Measurements from ENCODE around the gene FOCAD. TPM values are rescaled to one million over a fixed set of nuclear protein-coding genes. Genes with fewer than 3 reads are reported as not detected.

The FOCAD gene
- total RNA-seq, 2 experiments from 2014 or later, result 21.2 to 28.3 TPM

DNA sequence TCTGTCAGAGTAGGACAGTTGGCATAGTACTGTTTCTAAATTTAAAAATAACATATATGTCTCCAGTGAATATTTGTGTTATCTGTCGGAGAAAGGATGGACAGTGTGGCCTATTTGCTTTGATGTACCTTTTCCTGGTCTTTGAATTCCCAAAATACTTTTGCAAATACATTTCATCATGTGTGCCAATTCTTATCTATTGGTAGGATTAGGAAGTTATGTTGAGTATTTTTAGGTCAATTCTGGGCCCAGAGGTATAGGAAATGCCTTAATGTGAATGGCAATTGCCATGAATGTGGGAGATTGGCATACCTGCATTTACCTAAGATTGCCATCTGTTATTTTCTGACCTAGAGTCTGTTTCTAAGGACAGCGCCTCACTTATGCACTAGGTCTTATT, 5.8 kb downstream of the FOCAD start:
- H3K36me3 Mint-ChIP-seq, result peaks cover 10% of the 10 kb centered on the region
- no peak for ATAC-seq (ENCODE audit: low read depth)
- H3K27me3 Mint-ChIP-seq, result no peaks in the 10 kb centered on the region
- H3K4me1 Mint-ChIP-seq, result peaks cover 5% of the 10 kb centered on the region
- no peak for DNase-seq
- POLR2A ChIA-PET, result no interaction called here
- H3K4me3 Mint-ChIP-seq, result no peak overlapping the region
- H3K9me3 Mint-ChIP-seq, result no peaks in the 10 kb centered on the region
- no peak overlapping the region for H3K27ac Mint-ChIP-seq

DNA sequence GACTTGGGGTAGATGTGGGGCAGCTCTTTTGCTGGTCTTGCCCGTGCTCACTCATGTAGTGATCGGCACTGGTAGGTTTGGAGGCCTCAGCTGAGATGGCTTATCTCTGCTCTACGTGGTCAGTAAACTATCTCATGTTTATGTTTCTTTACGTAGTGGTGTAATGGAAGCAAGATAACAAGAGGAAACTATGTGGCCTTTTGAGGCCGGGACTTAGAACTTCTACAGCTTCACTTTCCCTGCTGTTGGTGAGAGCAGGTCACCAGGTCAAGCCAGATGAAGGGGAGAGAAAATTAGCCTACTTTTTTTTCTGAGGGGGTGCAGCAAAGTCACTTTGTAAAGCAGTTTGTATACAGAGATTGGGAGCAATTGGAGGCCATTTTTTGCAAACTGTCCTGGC, 8.5 kb downstream of the FOCAD start:
- ATAC-seq (ENCODE audit: low read depth), result no peak
- Mint-ChIP-seq H3K36me3 (peaks cover 15% of the 10 kb centered on the region), H3K9me3 (no peaks in the 10 kb centered on the region), H3K4me1 (peaks cover 3% of the 10 kb centered on the region), H3K4me3 (no peak overlapping the region), H3K27ac (no peak overlapping the region), H3K27me3 (no peaks in the 10 kb centered on the region)
- no peak for DNase-seq
- POLR2A ChIA-PET, result no interaction called here

DNA sequence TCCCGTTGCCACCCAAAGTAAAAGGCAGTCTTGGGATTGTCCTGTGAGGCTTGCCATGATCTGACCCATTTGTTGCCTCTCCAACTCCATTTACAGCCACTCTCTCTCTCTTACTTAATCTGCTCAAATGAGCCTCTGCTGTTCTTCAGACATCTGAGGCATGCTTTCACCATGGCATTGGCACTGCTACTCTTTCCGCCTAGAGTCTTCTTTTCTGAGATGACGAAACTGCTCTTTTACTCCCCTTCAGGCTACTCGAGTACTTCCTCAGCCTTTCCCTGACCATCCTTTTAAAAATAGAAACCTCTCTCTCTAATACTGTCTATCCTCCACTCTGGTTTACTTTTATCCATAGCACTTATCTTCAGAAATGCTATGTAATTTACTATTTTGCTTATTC, 9.0 kb downstream of the FOCAD start:
- Mint-ChIP-seq H3K36me3 (peaks cover 15% of the 10 kb centered on the region), H3K27ac (no peak overlapping the region), H3K27me3 (no peaks in the 10 kb centered on the region), H3K4me3 (no peak overlapping the region), H3K9me3 (no peaks in the 10 kb centered on the region), H3K4me1 (peaks cover 3% of the 10 kb centered on the region)
- ATAC-seq (ENCODE audit: low read depth) (no peak), DNase-seq (no peak)
- POLR2A ChIA-PET, result no interaction called here

DNA sequence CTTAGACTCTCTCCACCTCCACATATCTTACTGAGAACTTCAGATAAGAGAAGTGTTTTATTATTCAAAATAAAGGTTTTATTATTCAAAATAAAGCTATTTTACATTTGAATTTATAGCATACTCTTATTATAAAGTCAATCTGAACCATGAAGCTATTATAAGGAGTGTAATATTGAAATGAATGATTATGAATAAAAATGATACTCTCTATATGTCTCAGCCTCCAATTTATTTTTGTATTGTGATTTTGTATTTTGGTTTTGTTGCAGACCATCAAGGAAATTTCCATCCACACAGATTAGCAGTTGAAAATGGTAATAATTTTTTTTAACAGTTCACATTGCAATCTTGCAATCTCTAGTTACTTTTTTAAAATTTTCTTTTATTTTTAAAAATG, 10.2 kb downstream of the FOCAD start:
- Mint-ChIP-seq H3K4me1 (peaks cover 9% of the 10 kb centered on the region), H3K4me3 (no peak overlapping the region), H3K27ac (no peak overlapping the region), H3K27me3 (no peaks in the 10 kb centered on the region), H3K9me3 (no peaks in the 10 kb centered on the region), H3K36me3 (peaks cover 16% of the 10 kb centered on the region)
- POLR2A ChIA-PET, result no interaction called here
- ATAC-seq (ENCODE audit: low read depth) (no peak), DNase-seq (no peak)

DNA sequence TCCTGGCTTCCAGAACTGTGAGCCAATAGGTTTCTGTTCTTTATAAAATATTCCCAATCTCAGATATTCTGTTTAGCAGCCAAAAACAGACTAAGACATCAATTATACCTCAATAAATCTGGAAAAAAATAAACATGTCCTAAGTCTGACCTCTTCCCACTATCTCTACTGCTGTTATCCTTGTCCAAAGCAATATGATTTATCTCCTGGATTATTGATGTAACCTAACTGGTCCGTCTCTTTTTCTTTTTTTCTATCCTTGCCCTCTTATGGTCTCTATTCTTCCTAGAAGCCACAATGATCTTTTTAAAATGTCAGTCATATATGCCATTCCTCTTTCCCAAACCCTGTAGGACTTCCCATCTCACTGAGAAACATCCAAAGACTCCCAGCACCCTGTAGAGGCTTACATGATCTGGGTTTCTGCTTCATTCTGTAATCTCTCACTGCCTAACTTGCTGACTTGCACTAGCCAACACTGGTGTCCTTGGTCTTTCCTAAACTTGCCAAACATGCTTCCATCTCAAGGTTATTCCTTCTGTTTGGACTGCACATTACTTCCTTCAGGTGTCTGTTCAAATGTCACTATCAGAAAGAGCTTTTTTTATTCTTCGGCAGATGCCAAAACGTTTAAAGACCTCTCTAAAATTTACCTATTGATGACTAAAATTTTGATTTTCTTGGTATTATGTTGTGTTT, 13.1 kb downstream of the FOCAD start:
- no peaks in the 10 kb centered on the region for H3K27me3 Mint-ChIP-seq
- ATAC-seq (ENCODE audit: low read depth) (no peak), DNase-seq (no peak)
- no peak overlapping the region for H3K27ac Mint-ChIP-seq
- no peak overlapping the region for H3K4me3 Mint-ChIP-seq
- H3K4me1 Mint-ChIP-seq, result peaks cover 13% of the 10 kb centered on the region
- H3K36me3 Mint-ChIP-seq, result peaks cover 16% of the 10 kb centered on the region
- no peaks in the 10 kb centered on the region for H3K9me3 Mint-ChIP-seq
- POLR2A ChIA-PET, result no interaction called here

DNA sequence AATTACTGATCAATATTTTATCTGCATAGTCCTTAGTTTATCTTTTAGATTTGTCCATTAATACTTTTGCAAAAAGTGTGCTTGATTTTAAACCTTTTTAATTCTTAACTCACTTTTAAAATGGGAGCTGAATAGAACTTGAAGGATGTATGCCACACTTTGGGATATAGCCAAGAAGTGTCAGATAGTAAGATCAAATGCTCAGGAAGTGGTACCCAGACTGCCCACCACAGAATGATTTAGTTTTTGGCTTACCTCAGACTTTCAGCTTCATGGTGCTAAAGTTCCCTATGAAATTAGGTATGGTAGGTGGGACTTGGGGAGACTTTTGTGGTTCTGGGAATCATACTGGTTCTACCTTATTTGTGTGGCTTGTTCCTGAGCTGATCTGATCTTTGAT, 14.7 kb downstream of the FOCAD start:
- ATAC-seq (ENCODE audit: low read depth) (no peak), DNase-seq (no peak)
- H3K4me1 Mint-ChIP-seq, result peaks cover 13% of the 10 kb centered on the region
- peaks cover 8% of the 10 kb centered on the region for H3K36me3 Mint-ChIP-seq
- no peak overlapping the region for H3K4me3 Mint-ChIP-seq
- H3K27ac Mint-ChIP-seq, result no peak overlapping the region
- no peaks in the 10 kb centered on the region for H3K9me3 Mint-ChIP-seq
- POLR2A ChIA-PET, result no interaction called here
- no peaks in the 10 kb centered on the region for H3K27me3 Mint-ChIP-seq

DNA sequence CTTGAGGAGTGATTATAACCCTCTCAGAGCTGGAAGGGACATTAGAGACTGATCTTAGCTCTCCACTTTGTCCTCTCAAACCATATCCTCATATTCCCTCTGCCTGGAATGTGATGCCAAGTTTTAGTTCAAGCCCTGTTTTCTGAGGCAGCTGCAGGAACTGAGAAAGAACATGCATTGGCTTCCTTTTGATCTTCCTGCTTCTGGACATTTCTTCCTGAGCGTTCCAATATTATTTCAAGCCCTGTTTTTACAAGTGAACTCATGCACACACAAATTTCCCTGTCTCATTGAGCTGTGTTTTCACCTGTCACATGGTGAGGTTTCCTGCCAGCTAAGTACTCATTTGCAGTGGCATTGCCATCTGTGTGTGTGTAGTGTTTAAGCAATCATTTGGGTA, 17.0 kb downstream of the FOCAD start:
- H3K36me3 Mint-ChIP-seq, result peaks cover 6% of the 10 kb centered on the region
- POLR2A ChIA-PET, result interaction anchor here (2.4 kb wide), 1 partner anchor 17 kb away, joined by 6 read pairs; the partner anchor contains the start of gene FOCAD
- no peaks in the 10 kb centered on the region for H3K9me3 Mint-ChIP-seq
- no peak for DNase-seq
- peaks cover 12% of the 10 kb centered on the region for H3K4me1 Mint-ChIP-seq
- no peak for ATAC-seq (ENCODE audit: low read depth)
- H3K4me3 Mint-ChIP-seq, result no peak overlapping the region
- H3K27me3 Mint-ChIP-seq, result no peaks in the 10 kb centered on the region
- no peak overlapping the region for H3K27ac Mint-ChIP-seq

DNA sequence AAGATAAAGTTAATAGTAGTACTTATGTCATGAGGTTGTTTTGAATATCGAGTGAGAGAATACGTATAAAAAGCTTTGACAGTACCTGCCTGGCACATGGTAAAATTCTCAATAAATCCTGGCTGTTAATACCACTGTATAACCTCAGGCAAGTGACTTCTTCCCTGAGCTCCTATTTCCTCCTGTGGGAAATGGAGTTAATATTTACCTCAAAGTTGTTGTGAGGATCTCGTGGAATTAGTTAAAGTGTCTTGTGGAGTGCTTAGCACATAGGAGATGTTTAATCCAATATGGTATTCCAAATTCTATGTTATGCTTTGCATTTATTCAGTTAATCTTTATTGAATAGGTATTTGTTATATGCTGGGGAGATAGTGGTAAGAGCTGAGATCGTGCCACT, 18.5 kb downstream of the FOCAD start:
- DNase-seq (no peak), ATAC-seq (ENCODE audit: low read depth) (no peak)
- Mint-ChIP-seq H3K4me3 (no peak overlapping the region), H3K9me3 (no peaks in the 10 kb centered on the region), H3K4me1 (peaks cover 11% of the 10 kb centered on the region), H3K27me3 (no peaks in the 10 kb centered on the region), H3K27ac (no peak overlapping the region), H3K36me3 (peaks cover 14% of the 10 kb centered on the region)
- POLR2A ChIA-PET, result no interaction called here

DNA sequence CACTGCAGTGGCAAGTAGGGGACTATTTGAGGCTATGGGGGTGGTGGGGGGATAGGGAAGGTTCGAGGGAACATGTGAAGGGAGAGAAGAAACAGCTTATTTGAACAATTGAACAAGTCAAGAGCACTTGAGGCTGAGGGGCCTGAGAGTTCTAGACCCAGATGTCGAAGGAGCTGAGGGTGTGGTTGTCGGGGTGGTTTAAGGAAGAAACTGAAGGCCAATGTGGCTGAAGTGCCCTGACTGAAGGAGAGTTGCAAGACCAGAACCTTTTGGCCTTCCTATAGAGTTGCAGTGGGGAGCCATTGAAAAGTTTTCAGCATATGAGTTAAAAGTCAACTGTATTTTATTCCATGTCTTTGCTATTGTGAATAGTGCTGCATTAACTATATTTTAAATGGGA, 19.1 kb downstream of the FOCAD start:
- H3K27ac Mint-ChIP-seq, result no peak overlapping the region
- no peaks in the 10 kb centered on the region for H3K9me3 Mint-ChIP-seq
- ATAC-seq (ENCODE audit: low read depth) (no peak), DNase-seq (no peak)
- POLR2A ChIA-PET, result no interaction called here
- peaks cover 11% of the 10 kb centered on the region for H3K4me1 Mint-ChIP-seq
- H3K4me3 Mint-ChIP-seq, result no peak overlapping the region
- H3K36me3 Mint-ChIP-seq, result peaks cover 16% of the 10 kb centered on the region
- no peaks in the 10 kb centered on the region for H3K27me3 Mint-ChIP-seq

DNA sequence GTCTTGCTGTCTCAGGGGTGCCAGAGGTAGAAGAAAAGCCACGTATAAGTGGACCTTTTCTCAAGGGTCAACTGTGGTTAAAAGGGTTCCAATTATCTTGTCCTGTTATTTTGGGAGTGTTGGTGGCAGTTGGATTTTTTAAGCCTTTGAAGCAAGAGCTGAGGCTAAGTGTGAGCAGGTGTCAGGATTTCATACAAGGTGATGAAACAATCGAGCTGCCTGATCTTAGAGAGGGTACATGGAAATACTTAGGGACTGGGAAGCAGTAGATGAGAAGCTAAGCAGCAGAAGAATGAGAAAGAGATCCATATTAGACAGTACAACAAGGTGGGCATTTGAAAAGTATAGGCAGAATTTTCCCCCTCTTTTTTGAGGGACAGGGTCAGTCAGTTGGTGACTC, 23.6 kb downstream of the FOCAD start:
- H3K9me3 Mint-ChIP-seq, result no peaks in the 10 kb centered on the region

DNA sequence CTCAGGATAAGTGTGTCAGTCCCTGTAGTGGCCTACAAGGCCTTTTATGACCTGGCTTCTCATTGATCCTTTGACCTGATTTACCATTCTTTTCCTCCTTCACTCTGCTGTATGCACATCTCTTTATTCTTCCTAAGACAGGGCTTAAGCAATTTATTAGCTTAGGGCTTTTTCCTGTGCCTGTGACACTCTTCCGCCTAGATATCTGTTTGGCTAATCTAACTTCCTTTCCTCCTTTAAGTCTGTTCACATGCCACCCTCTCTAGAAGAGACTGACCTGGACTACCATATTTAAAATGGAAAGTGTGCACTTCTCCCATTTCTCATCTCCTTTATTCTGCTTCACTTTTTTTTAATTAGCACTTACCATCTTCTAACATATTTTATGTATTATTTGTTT, 29.1 kb downstream of the FOCAD start:
- no peaks in the 10 kb centered on the region for H3K27me3 Mint-ChIP-seq
- H3K9me3 Mint-ChIP-seq, result peaks cover 1% of the 10 kb centered on the region
- peaks cover 8% of the 10 kb centered on the region for H3K4me1 Mint-ChIP-seq
- H3K36me3 Mint-ChIP-seq, result peaks cover 18% of the 10 kb centered on the region
- no peak for DNase-seq
- POLR2A ChIA-PET, result interaction anchor here (0.7 kb wide), 1 partner anchor 352 kb away, joined by 7 read pairs; no protein-coding TSS in a partner anchor
- H3K27ac Mint-ChIP-seq, result no peak overlapping the region
- ATAC-seq (ENCODE audit: low read depth), result no peak
- no peak overlapping the region for H3K4me3 Mint-ChIP-seq

More for the DNA sequence above, 23.6 kb downstream of the FOCAD start:
- peaks cover 2% of the 10 kb centered on the region for H3K4me1 Mint-ChIP-seq
- ATAC-seq (ENCODE audit: low read depth) (no peak), DNase-seq (no peak)
- no peaks in the 10 kb centered on the region for H3K27me3 Mint-ChIP-seq
- no peak overlapping the region for H3K4me3 Mint-ChIP-seq
- H3K36me3 Mint-ChIP-seq, result peaks cover 19% of the 10 kb centered on the region
- POLR2A ChIA-PET, result no interaction called here
- H3K27ac Mint-ChIP-seq, result no peak overlapping the region

DNA sequence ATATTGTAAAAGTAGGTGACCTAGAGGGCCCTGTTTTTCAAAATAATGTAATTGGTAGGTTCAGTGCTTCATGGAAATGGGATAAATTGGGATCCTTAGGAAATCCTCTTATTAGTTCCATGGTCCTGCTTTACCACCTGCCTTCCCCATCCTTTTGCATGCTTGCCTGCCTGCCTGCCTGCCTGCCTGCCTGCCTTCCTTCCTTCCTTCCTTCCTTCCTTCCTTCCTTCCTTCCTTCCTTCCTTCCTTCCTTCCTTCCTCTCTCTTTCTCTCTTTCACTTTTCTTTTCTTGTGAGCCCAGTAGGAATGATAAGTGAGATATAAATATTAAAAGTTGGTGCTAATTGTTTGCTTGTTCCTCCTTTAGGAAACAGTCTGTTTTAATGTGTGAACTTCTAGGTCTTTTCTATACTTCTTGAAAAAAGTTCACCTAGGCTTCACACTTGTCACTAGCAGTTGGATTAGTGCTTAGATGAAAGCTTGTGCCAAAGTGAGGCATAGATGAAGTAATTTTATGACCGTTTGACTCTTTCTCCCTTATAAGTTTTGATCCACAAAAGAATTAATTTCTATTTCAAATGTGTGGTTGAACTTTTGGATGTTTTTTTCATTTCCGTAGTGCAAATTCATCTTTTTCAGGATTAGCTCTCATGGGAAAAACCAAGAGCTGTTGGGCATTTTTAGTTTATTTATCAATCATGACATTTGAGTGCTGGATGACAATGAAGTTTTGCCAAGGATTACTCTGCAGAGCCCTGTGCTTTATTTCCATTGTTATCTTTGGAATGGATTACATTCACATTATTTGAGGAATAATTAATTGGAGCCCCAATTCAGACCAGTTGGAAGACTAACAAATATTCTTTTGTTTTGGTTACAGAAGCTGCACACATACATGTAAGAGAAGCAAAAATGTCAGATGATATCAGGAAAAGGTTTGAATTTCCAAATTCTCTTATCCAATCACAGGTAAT, 30.7 kb downstream of the FOCAD start:
- ATAC-seq (ENCODE audit: low read depth) (no peak), DNase-seq (no peak)
- Mint-ChIP-seq H3K4me3 (peak overlapping the region; percentile 19), H3K27me3 (no peaks in the 10 kb centered on the region), H3K36me3 (peaks cover 25% of the 10 kb centered on the region), H3K4me1 (peaks cover 7% of the 10 kb centered on the region), H3K9me3 (peaks cover 1% of the 10 kb centered on the region), H3K27ac (no peak overlapping the region)
- POLR2A ChIA-PET, result no interaction called here

DNA sequence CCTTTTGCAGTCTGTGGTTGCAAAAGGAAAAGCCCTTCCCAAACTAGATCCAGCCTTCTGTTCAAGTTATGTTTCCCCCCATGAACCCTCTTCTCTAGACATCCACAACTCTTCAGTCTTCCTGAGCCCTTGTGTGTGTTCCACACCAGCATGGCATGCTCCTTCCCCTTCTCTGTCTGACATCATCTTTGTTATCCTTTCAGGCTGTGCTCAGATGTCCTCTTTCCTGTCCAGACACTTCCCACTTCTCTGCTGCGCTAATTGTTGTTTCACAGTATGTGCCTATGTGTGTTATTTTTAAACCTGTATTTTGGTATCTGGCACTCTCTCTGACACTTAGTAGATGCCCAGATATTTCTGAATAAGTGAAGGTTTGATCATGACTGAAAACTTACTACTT, 38.2 kb downstream of the FOCAD start:
- Mint-ChIP-seq H3K4me3 (no peak overlapping the region), H3K27me3 (no peaks in the 10 kb centered on the region), H3K36me3 (peaks cover 51% of the 10 kb centered on the region), H3K27ac (peak overlapping the region; percentile 57), H3K4me1 (peaks cover 19% of the 10 kb centered on the region), H3K9me3 (peaks cover 2% of the 10 kb centered on the region)
- POLR2A ChIA-PET, result no interaction called here
- DNase-seq (no peak), ATAC-seq (ENCODE audit: low read depth) (no peak)

DNA sequence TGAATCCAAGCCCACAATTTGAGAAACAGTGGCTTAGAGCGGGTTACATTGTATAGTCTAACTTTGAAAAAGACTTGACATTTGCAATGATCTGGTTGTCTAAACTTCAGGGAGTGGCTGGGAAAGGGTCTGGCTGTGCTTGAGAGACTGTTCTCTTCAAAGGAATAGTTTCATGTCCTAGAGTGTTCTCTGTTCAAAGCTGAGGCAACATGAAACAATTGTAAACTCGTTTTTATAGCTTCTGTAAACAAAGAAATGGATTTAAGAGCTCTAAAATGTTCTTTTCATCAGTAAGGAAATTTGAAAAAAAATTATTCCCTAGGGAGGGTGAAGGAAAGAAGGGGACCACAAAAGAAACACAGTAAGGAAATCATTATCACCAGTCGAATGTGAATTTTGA, 41.6 kb downstream of the FOCAD start:
- Mint-ChIP-seq H3K27ac (peak overlapping the region; percentile 69), H3K4me1 (peaks cover 20% of the 10 kb centered on the region), H3K9me3 (peaks cover 2% of the 10 kb centered on the region), H3K4me3 (peak overlapping the region; percentile 70), H3K36me3 (peaks cover 45% of the 10 kb centered on the region), H3K27me3 (no peaks in the 10 kb centered on the region)
- POLR2A ChIA-PET, result no interaction called here
- DNase-seq, result no peak
- no peak for ATAC-seq (ENCODE audit: low read depth)
